HEK293 (cell line): ENCODE measurements around the gene CRAT.
A peak's percentile ranks its signal among the peaks of the same experiment; 100 is the strongest.

ENCODE experiments used
- CTCF ChIA-PET: fragments of 350-600 bp; formaldehyde crosslinking; extraction: SDS; loops from one replicate; lab custom pipeline; 2021; ENCODE audit warnings: antibody characterized with exemption; lab: Yijun Ruan, JAX
- POLR2A ChIA-PET: fragments of 300-600 bp; formaldehyde crosslinking; extraction: SDS; loops from one replicate; lab custom pipeline; 2020; ENCODE audit warnings: antibody characterized with exemption, inconsistent platforms; lab: Yijun Ruan, JAX
- H3K27ac ChIP-seq: fragments of 200-500 bp; sonication (Bioruptor generic); 2 replicates; pipeline ENCODE4 v1.5.1; 2014; ENCODE audit warnings: low read depth, low read length, control low read depth, inconsistent platforms; ENCODE audit errors: extremely low read depth
- H3K36me3 ChIP-seq, 2 experiments: fragments of 200-500 bp in 1 of 2; sonication (Bioruptor generic) in 1 of 2; 1 replicate in 1 of 2; 2 replicates in 1 of 2; pipeline ENCODE4 v1.5.1; 2014 to 2017; ENCODE audit warnings: inconsistent platforms in 2 of 2, low read length in 2 of 2; ENCODE audit not compliant: control insufficient read depth in 2 of 2, insufficient read depth in 1 of 2
- H3K4me1 ChIP-seq: fragments of 200-500 bp; sonication (Bioruptor generic); 2 replicates; pipeline ENCODE4 v1.5.1; 2014; ENCODE audit warnings: mild to moderate bottlenecking, low read length, inconsistent platforms; ENCODE audit not compliant: control insufficient read depth, insufficient read depth
- H3K4me3 ChIP-seq: 2 replicates; pipeline ENCODE4 v1.5.1; 2011; ENCODE audit warnings: low read depth, mild to moderate bottlenecking, control low read depth, low read length, moderate library complexity
- H3K9me3 ChIP-seq: fragments of 200-500 bp; sonication (Bioruptor generic); 2 replicates; pipeline ENCODE4 v1.5.1; 2014; ENCODE audit warnings: low read depth, low read length, inconsistent platforms; ENCODE audit not compliant: control insufficient read depth, insufficient read depth
- EGR2 ChIP-seq: fragments of 450-650 bp; formaldehyde crosslinking; IDR thresholded peaks from 2 replicates; pipeline ENCODE4 v1.5.1; 2016; ENCODE audit warnings: low read depth, missing biosample characterization, missing genetic modification characterization
- GLIS2 ChIP-seq: fragments of 450-650 bp; formaldehyde crosslinking; IDR thresholded peaks from 2 replicates; pipeline ENCODE4 v1.5.1; 2016; ENCODE audit warnings: missing biosample characterization, missing genetic modification characterization
- KLF1 ChIP-seq: fragments of 450-650 bp; formaldehyde crosslinking; IDR thresholded peaks from 2 replicates; pipeline ENCODE4 v1.5.1; 2016; ENCODE audit warnings: missing biosample characterization, missing genetic modification characterization
- KLF7 ChIP-seq: fragments of 450-650 bp; formaldehyde crosslinking; IDR thresholded peaks from 2 replicates; pipeline ENCODE4 v1.5.1; 2016; ENCODE audit warnings: missing biosample characterization, missing genetic modification characterization, borderline replicate concordance
- KLF8 ChIP-seq: fragments of 450-650 bp; formaldehyde crosslinking; IDR thresholded peaks from 2 replicates; pipeline ENCODE4 v1.5.1; 2016; ENCODE audit warnings: missing biosample characterization, missing genetic modification characterization
- OSR2 ChIP-seq: fragments of 450-650 bp; formaldehyde crosslinking; IDR thresholded peaks from 2 replicates; pipeline ENCODE4 v1.5.1; 2016; ENCODE audit warnings: missing biosample characterization, missing genetic modification characterization
- PATZ1 ChIP-seq: fragments of 450-650 bp; formaldehyde crosslinking; IDR thresholded peaks from 2 replicates; pipeline ENCODE4 v1.5.1; 2016; ENCODE audit warnings: missing biosample characterization, missing genetic modification characterization
- YY1 ChIP-seq: fragments of 450-650 bp; formaldehyde crosslinking; IDR thresholded peaks from 2 replicates; pipeline ENCODE4 v1.5.1; 2018; ENCODE audit warnings: missing biosample characterization, missing genetic modification characterization
- ZEB2 ChIP-seq: fragments of 450-650 bp; formaldehyde crosslinking; IDR thresholded peaks from 2 replicates; pipeline ENCODE4 v1.5.1; 2016; ENCODE audit warnings: missing biosample characterization, missing genetic modification characterization
- ZFP3 ChIP-seq: fragments of 450-650 bp; formaldehyde crosslinking; IDR thresholded peaks from 2 replicates; pipeline ENCODE4 v1.5.1; 2016; ENCODE audit warnings: low read depth, missing biosample characterization, missing genetic modification characterization
- ZIC2 ChIP-seq: fragments of 450-650 bp; formaldehyde crosslinking; IDR thresholded peaks from 2 replicates; pipeline ENCODE4 v1.5.1; 2016; ENCODE audit warnings: missing biosample characterization, missing genetic modification characterization
- ZNF2 ChIP-seq: fragments of 450-650 bp; formaldehyde crosslinking; IDR thresholded peaks from 2 replicates; pipeline ENCODE4 v1.5.1; 2016; ENCODE audit warnings: missing biosample characterization, missing genetic modification characterization
- ZNF223 ChIP-seq: fragments of 450-650 bp; formaldehyde crosslinking; IDR thresholded peaks from 2 replicates; pipeline ENCODE4 v1.5.1; 2016; ENCODE audit warnings: missing biosample characterization, missing genetic modification characterization
- ZNF596 ChIP-seq: fragments of 450-650 bp; IDR thresholded peaks from 2 replicates; pipeline ENCODE4 v1.5.0; 2018; ENCODE audit warnings: missing biosample characterization, mild to moderate bottlenecking, missing genetic modification characterization, moderate library complexity
- ZNF621 ChIP-seq: fragments of 450-650 bp; formaldehyde crosslinking; IDR thresholded peaks from 2 replicates; pipeline ENCODE4 v1.5.1; 2017; ENCODE audit warnings: missing biosample characterization, missing genetic modification characterization
- ZNF654 ChIP-seq: fragments of 450-650 bp; formaldehyde crosslinking; IDR thresholded peaks from 2 replicates; pipeline ENCODE4 v1.5.1; 2016; ENCODE audit warnings: low read depth, missing biosample characterization, missing genetic modification characterization
- ZNF660 ChIP-seq: fragments of 450-650 bp; IDR thresholded peaks from 2 replicates; pipeline ENCODE4 v1.5.1; 2018; ENCODE audit warnings: missing biosample characterization, mild to moderate bottlenecking, missing genetic modification characterization
- ZNF664 ChIP-seq: fragments of 450-650 bp; formaldehyde crosslinking; IDR thresholded peaks from 2 replicates; pipeline ENCODE4 v1.5.1; 2016; ENCODE audit warnings: missing biosample characterization, missing genetic modification characterization
- ZNF701 ChIP-seq: fragments of 450-650 bp; formaldehyde crosslinking; IDR thresholded peaks from 2 replicates; pipeline ENCODE4 v1.5.1; 2016; ENCODE audit warnings: missing biosample characterization, missing genetic modification characterization
- ZNF768 ChIP-seq: fragments of 450-650 bp; formaldehyde crosslinking; IDR thresholded peaks from 2 replicates; pipeline ENCODE4 v1.5.1; 2018; ENCODE audit warnings: missing biosample characterization, mild to moderate bottlenecking, missing genetic modification characterization
- ZNF785 ChIP-seq: fragments of 450-650 bp; formaldehyde crosslinking; IDR thresholded peaks from 2 replicates; pipeline ENCODE4 v1.5.1; 2016; ENCODE audit warnings: missing biosample characterization, missing genetic modification characterization
- ZNF792 ChIP-seq: fragments of 450-650 bp; formaldehyde crosslinking; IDR thresholded peaks from 2 replicates; pipeline ENCODE4 v1.5.1; 2016; ENCODE audit warnings: missing biosample characterization, missing genetic modification characterization
- ZSCAN16 ChIP-seq: fragments of 450-650 bp; formaldehyde crosslinking; IDR thresholded peaks from 2 replicates; pipeline ENCODE4 v1.5.1; 2016; ENCODE audit warnings: missing biosample characterization, missing genetic modification characterization
- TF ChIP-seq, protein P1 (sequence below): fragments of 450-650 bp; formaldehyde crosslinking; IDR thresholded peaks from 2 replicates; pipeline ENCODE4 v1.5.1; 2016; ENCODE audit warnings: missing biosample characterization, missing genetic modification characterization, borderline replicate concordance

Gene CRAT

GRCh38 chr9:129136446-129137035, 25.9 kb upstream of the CRAT start (continued):
- TF ChIP-seq KLF1 (tag by site-specific recombination) = no peak

- Histone ChIP-seq H3K36me3 (peaks cover 0 to 73% of the 10 kb centered on the region in 2 experiments), H3K4me3 (no peak overlapping the region), H3K9me3 (no peaks in the 10 kb centered on the region), H3K27ac (no peak overlapping the region)
- no peak for TF ChIP-seq ZNF792 (tag by site-specific recombination)
- TF ChIP-seq KLF1 (tag by site-specific recombination) = no peak
- no peak for TF ChIP-seq ZSCAN16 (tag by site-specific recombination)
- TF ChIP-seq YY1 (tag by site-specific recombination) = no peak
- TF ChIP-seq, protein P1, sequence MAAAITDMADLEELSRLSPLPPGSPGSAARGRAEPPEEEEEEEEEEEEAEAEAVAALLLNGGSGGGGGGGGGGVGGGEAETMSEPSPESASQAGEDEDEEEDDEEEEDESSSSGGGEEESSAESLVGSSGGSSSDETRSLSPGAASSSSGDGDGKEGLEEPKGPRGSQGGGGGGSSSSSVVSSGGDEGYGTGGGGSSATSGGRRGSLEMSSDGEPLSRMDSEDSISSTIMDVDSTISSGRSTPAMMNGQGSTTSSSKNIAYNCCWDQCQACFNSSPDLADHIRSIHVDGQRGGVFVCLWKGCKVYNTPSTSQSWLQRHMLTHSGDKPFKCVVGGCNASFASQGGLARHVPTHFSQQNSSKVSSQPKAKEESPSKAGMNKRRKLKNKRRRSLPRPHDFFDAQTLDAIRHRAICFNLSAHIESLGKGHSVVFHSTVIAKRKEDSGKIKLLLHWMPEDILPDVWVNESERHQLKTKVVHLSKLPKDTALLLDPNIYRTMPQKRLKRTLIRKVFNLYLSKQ (tag by site-specific recombination) = no peak
- TF ChIP-seq ZFP3 (tag by site-specific recombination) = no peak
- TF ChIP-seq EGR2 (tag by site-specific recombination) = no peak
- TF ChIP-seq, all 188 proteins: peak for 0
- peaks cover 10% of the 10 kb centered on the region for H3K4me1 ChIP-seq
- ChIA-PET CTCF (interaction anchor here (0.5 to 23.6 kb wide), 5 partner anchors 61 to 591 kb away, joined by 3 to 507 read pairs (median 3); partner anchors contain the start of genes C9orf50 and NTMT1), POLR2A (interaction anchor here (0.8 kb wide), 1 partner anchor 490 kb away, joined by 3 read pairs; the partner anchor contains the start of gene NTMT1)
Measured at GRCh38 chr9:129135476-129135875, 24.9 kb upstream of the CRAT start.

- peaks cover 0 to 79% of the 10 kb centered on the region in 2 experiments for H3K36me3 ChIP-seq
- H3K9me3 ChIP-seq = no peaks in the 10 kb centered on the region
- TF ChIP-seq ZNF701 (tag by site-specific recombination) = no peak
- TF ChIP-seq ZIC2 (tag by site-specific recombination) = 0 out of 2 replicates have a peak, but pooled peaks have one; percentile 5
- TF ChIP-seq, all 188 proteins: peak for 1
- POLR2A ChIA-PET = interaction anchor here (0.9 kb wide), 1 partner anchor 45 kb away, joined by 3 read pairs; the partner anchor contains the start of gene IER5L
- Histone ChIP-seq H3K27ac (no peak overlapping the region), H3K4me1 (no peaks in the 10 kb centered on the region), H3K4me3 (no peak overlapping the region)
- CTCF ChIA-PET = interaction anchor here (0.6 to 23.6 kb wide), 8 partner anchors 10 to 649 kb away, joined by 3 to 507 read pairs (median 26); partner anchors contain the start of genes C9orf50 and NTMT1
Measured at GRCh38 chr9:129133082-129133481, 22.5 kb upstream of the CRAT start.

- no peak overlapping the region for H3K4me3 ChIP-seq
- POLR2A ChIA-PET = interaction anchor here (0.6 to 2.0 kb wide), 10 partner anchors 9 to 509 kb away, joined by 3 to 13 read pairs (median 6); partner anchors contain the start of genes IER5L and NTMT1
- no peaks in the 10 kb centered on the region for H3K4me1 ChIP-seq
- peaks cover 0 to 79% of the 10 kb centered on the region in 2 experiments for H3K36me3 ChIP-seq
- H3K27ac ChIP-seq = no peak overlapping the region
- CTCF ChIA-PET = interaction anchor here (0.5 to 23.6 kb wide), 48 partner anchors 8 to 1076 kb away, joined by 3 to 507 read pairs (median 4); partner anchors contain the start of genes C9orf50, DOLPP1, IER5L and NTMT1
- no peaks in the 10 kb centered on the region for H3K9me3 ChIP-seq
- TF ChIP-seq ZNF2 (peak; percentile 100), KLF8 (tag by site-specific recombination) (no peak), ZNF660 (peak; percentile 36), ZNF596 (no peak), ZNF654 (tag by site-specific recombination) (peak; percentile 69), GLIS2 (peak; percentile 21; the same call in 1 of the 2 replicates), OSR2 (tag by site-specific recombination) (no peak), ZFP3 (tag by site-specific recombination) (no peak), ZNF223 (tag by site-specific recombination) (no peak), ZNF621 (tag by site-specific recombination) (no peak), ZEB2 (tag by site-specific recombination) (0 out of 2 replicates have a peak, but pooled peaks have one; percentile 19), KLF7 (tag by site-specific recombination) (peak; percentile 42; the same call in 1 of the 2 replicates), ZNF785 (tag by site-specific recombination) (0 out of 2 replicates have a peak, but pooled peaks have one; percentile 12), ZNF768 (peak; percentile 94), ZNF664 (tag by site-specific recombination) (peak; percentile 100), PATZ1 (tag by site-specific recombination) (peak; percentile 36; the same call in 1 of the 2 replicates)
Measured at GRCh38 chr9:129131300-129132145, 20.9 kb upstream of the CRAT start.
